Measurements from ENCODE around the gene TMEM74B.
"Not testable (repeated sequence)": the region's sequence is repeated elsewhere in the genome, so short reads cannot be mapped to it uniquely, and the experiment has no call there.

Gene TMEM74B

DNA sequence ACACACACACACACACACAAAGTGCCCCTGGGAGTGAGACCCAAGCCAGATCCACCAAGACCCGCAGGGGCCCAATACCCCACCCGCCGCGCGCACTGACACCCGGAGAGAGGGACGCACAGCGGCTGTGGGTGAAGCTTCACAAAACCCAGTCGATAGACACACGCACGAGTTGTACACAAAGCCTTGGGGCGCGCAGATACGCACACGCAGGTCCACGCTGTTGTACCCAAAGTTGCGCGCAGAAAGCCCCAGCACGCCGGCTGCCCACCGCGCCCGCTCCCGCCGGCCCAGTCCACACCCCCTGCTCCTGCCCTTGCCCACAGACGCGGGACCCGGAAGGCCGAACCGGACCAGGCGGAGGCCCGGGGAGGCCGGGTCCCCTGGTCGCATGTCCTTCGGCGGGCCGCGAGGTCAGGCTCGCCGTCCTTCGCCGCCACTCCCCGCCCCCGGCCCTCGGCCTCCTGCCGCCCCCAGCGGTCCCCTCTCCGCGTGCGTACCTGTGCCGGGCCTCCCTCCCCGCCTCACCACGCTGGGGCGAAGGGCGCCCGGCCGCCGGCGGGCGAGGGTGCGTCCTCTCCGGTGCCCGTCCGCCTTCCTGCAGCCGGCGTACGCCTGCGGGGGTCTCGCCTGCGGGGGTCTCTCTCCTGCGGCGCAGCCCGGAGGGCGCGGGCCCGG lies at the start of gene TMEM74B:
Gene TMEM74B (minus strand): TSS at position 344 of the 678 bp plus-strand sequence. CDS start 1,180 bp downstream, outside the sequence.
- peaks cover 39% of the 10 kb centered on the region for H3K27me3 Mint-ChIP-seq
- peaks cover 13% of the 10 kb centered on the region for H3K4me1 Mint-ChIP-seq
- peak within 1 kb of the TSS; percentile 65 for H3K4me3 Mint-ChIP-seq
- ATAC-seq (replicated peaks; ENCODE audit: extremely low read depth, poor library complexity, severe bottlenecking) = no peak
- H3K36me3 Mint-ChIP-seq (ENCODE audit: insufficient read depth) = no peaks in the 10 kb centered on the region
- no peak for DNase-seq (ENCODE audit: low spot score in 2 of 2)
- no peak within 1 kb of the TSS for H3K27ac Mint-ChIP-seq (ENCODE audit: low read depth)
- no peaks in the 10 kb centered on the region for H3K9me3 Mint-ChIP-seq

DNA sequence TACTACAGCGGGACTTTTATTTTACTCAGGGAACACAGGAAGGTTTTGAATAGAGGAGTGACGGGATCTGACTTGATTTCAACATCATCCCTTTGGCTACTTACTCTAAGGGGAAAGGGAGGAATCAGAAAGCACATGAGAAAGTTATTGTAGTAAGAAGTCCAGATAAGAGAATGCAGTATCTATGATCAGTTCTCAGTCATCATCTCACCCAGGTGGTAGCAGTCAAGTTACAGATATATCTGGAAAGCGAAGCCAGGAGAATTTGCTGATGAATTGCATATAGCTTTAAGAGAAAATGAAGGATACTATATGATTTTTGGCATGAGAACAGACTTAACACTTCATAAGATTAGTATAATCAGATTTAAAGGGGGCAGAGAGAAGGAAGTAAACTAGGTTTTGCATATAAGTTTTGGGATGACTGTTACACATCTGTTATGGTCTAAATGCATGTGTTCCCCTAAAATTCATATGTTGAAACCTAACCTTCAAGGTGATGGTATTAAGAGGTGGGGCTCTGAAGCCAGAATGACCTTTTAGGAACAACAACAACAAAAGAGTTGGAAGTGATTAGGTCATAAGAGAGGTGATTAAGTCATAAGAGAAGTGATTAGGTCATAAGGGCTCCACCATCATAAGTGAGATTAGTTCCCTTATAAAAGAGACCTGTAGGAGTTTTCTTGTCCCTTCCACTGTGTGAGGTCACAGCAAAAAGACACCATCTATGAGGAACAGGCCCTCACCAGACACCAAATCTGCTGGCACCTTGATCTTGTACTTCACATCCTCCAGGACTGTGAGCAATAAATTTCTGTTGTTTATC lies 47.7 kb upstream of the TMEM74B start:
- no peak for ATAC-seq (replicated peaks; ENCODE audit: extremely low read depth, poor library complexity, severe bottlenecking)
- Mint-ChIP-seq H3K4me3 (no peak overlapping the region), H3K9me3 (no peaks in the 10 kb centered on the region)

DNA sequence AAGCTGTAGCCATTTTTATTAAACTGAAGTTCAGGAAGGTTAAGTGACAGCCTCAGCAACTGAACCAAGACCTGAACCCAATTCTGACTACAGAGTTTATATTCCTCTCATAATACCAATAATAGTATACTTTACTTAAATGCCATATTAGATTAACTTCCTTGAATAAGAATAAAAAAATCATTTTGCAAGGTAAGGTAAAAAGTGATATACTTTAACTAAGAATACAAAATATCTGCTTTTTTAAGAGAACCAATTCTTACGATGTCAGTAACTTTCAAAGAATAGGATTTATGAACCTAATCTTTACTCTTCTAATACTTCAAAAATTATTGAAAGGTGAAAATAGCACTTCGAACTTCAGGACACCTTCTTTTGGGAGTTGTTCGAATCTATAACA lies 44.8 kb upstream of the TMEM74B start:
- DNase-seq (ENCODE audit: low spot score in 2 of 2) (no peak), ATAC-seq (replicated peaks; ENCODE audit: extremely low read depth, poor library complexity, severe bottlenecking) (no peak)
- Mint-ChIP-seq H3K4me1 (peaks cover 5% of the 10 kb centered on the region), H3K27ac (ENCODE audit: low read depth) (no peak overlapping the region), H3K4me3 (no peak overlapping the region), H3K27me3 (peaks cover 9% of the 10 kb centered on the region), H3K9me3 (no peaks in the 10 kb centered on the region), H3K36me3 (ENCODE audit: insufficient read depth) (no peaks in the 10 kb centered on the region)

More for the DNA sequence above, 47.7 kb upstream of the TMEM74B start:
- Mint-ChIP-seq H3K36me3 (ENCODE audit: insufficient read depth) (no peaks in the 10 kb centered on the region), H3K27me3 (peaks cover 22% of the 10 kb centered on the region), H3K4me1 (no peaks in the 10 kb centered on the region), H3K27ac (ENCODE audit: low read depth) (no peak overlapping the region)
- no peak for DNase-seq (ENCODE audit: low spot score in 2 of 2)

DNA sequence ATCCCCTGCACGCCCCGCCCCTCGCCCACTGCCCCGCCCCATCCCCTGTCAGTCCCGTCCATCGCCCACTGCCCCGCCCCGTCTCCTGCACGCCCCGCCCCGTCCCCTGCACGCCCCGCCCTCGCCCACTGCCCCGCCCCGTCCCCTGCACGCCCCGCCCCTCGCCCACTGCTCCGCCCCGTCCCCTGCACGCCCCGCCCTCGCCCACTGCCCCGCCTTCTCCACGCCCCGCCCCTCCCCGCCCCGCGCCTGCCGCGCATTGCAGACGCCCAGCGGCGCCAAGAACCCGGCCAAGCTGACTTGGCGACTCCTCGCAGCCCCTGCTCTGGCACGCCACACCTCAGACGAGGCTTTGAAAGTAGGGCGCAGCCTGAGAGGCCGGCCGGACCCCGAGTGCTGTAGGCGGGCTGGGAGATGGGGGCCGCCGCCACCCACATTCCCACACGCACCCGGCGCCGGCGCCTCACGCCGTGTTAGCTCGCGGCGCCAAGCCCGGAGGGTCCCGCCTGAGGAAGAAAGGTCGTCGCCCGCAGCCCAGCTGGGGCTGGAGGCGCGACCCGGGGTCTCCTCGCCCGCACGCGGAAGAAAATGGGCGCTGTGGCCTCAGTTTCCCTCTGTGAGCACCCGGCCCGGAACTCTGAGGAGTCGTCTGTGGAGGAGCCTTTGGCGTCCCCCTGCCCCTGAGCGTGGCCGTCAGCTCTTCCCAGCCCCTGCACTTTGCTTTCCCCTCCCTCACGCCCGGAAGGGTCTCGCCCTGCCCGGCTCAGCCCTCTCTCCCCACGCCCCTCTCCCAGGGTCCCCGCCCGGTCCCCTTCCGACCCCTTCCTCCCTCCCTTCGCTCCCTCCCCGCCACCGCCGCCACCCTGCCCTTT lies 41.2 kb upstream of the TMEM74B start, which contains the start of gene RAD21L1:
Gene RAD21L1 (plus strand): TSS at position 262 of the 872 bp plus-strand sequence. CDS start 2,410 bp downstream, outside the sequence.
- Mint-ChIP-seq H3K4me3 (peak within 1 kb of the TSS; percentile 70), H3K36me3 (ENCODE audit: insufficient read depth) (peaks cover 2% of the 10 kb centered on the region)
- peak; percentile 42 to 43 for DNase-seq (ENCODE audit: low spot score in 2 of 2)

DNA sequence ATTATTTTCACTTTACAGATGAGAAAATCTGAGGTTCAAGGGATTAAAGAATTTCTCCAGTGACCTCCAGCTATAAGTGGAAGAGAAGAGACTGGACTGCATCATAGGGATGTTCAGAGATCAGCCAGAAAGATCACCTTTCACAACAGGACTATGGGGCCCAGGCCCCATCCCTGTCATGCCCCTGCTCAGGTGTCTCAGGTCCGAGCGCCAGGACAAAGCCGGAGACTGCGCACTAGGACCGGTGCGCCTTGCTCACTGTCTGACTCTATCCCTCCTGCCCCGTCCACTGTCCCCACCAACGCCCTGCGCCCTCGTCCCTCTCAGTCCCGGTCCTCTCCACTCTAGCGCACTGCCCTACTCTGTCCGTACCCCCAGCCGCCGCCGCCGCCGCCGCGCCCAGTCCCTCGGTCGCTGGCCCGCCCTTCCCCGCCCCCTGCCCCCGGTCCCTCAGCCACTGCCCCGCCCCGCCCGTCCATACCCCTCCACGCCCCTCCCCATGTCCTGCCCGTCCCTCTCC lies 40.5 kb upstream of the TMEM74B start:
- Mint-ChIP-seq H3K4me3 (peak overlapping the region; percentile 57), H3K27ac (ENCODE audit: low read depth) (no peak overlapping the region), H3K4me1 (peaks cover 5% of the 10 kb centered on the region), H3K9me3 (no peaks in the 10 kb centered on the region), H3K27me3 (peaks cover 9% of the 10 kb centered on the region), H3K36me3 (ENCODE audit: insufficient read depth) (peaks cover 2% of the 10 kb centered on the region)
- DNase-seq (ENCODE audit: low spot score in 2 of 2) = no peak
- peak; percentile 26 for ATAC-seq (replicated peaks; ENCODE audit: extremely low read depth, poor library complexity, severe bottlenecking)

More for the DNA sequence above, 41.2 kb upstream of the TMEM74B start, which contains the start of gene RAD21L1:
- Mint-ChIP-seq H3K4me1 (peaks cover 5% of the 10 kb centered on the region), H3K9me3 (no peaks in the 10 kb centered on the region), H3K27ac (ENCODE audit: low read depth) (no peak within 1 kb of the TSS), H3K27me3 (peaks cover 9% of the 10 kb centered on the region)
- ATAC-seq (replicated peaks; ENCODE audit: extremely low read depth, poor library complexity, severe bottlenecking) = peak; percentile 73

DNA sequence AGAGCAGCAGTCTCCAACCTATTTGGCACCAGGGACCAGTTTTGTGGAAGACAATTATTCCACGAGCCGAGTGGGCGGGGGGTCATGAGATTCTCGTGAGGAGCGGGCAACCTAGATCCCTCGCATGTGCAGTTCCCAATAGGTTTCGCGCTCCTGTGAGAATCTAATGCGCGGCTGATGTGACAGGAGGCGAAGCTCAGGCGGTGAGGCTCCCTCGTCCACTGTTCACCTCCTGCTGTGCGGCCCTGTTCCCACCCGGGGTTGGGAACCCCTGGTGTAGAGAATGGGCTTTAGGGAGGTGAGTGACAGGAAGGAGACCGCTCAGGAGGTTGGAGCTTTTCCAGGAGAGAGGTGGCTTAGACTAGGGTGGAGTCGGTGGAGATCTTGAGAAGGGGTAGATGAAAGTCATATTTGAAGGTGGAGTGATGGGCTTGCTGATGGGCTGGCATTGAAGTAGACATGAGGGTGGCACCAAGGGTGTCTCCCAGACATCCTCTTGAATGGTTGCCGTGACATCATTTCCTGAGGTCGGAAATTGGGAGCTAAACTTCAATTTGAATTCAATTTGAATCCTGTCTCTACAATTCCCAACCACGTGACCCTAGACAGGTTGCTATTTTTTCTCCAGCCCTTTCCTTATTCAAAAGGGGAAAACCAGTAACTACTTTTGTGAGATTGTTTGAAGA lies 39.6 kb upstream of the TMEM74B start:
- Mint-ChIP-seq H3K4me3 (peak overlapping the region; percentile 57), H3K36me3 (ENCODE audit: insufficient read depth) (peaks cover 2% of the 10 kb centered on the region), H3K27ac (ENCODE audit: low read depth) (no peak overlapping the region), H3K4me1 (peaks cover 5% of the 10 kb centered on the region), H3K27me3 (peaks cover 9% of the 10 kb centered on the region), H3K9me3 (no peaks in the 10 kb centered on the region)
- ATAC-seq (replicated peaks; ENCODE audit: extremely low read depth, poor library complexity, severe bottlenecking) (no peak), DNase-seq (ENCODE audit: low spot score in 2 of 2) (no peak)

DNA sequence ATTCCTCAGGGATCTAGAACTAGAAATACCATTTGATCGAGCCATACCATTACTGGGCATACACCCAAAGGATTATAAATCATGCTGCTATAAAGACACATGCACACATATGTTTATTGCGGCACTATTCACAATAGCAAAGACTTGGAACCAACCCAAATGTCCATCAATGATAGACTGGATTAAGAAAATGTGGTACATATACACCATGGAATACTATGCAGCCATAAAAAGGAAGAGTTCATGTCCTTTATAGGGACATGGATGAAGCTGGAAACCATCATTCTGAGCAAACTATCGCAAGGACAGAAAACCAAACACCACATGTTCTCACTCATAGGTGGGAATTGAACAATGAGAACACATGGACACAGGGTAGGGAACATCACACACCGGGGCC lies 38.0 kb upstream of the TMEM74B start:
- H3K27me3 Mint-ChIP-seq = peaks cover 16% of the 10 kb centered on the region
- DNase-seq (ENCODE audit: low spot score in 2 of 2); H3K4me1 Mint-ChIP-seq; ATAC-seq (replicated peaks; ENCODE audit: extremely low read depth, poor library complexity, severe bottlenecking); H3K4me3 Mint-ChIP-seq; H3K27ac Mint-ChIP-seq (ENCODE audit: low read depth); H3K36me3 Mint-ChIP-seq (ENCODE audit: insufficient read depth); H3K9me3 Mint-ChIP-seq: not testable (repeated sequence)

DNA sequence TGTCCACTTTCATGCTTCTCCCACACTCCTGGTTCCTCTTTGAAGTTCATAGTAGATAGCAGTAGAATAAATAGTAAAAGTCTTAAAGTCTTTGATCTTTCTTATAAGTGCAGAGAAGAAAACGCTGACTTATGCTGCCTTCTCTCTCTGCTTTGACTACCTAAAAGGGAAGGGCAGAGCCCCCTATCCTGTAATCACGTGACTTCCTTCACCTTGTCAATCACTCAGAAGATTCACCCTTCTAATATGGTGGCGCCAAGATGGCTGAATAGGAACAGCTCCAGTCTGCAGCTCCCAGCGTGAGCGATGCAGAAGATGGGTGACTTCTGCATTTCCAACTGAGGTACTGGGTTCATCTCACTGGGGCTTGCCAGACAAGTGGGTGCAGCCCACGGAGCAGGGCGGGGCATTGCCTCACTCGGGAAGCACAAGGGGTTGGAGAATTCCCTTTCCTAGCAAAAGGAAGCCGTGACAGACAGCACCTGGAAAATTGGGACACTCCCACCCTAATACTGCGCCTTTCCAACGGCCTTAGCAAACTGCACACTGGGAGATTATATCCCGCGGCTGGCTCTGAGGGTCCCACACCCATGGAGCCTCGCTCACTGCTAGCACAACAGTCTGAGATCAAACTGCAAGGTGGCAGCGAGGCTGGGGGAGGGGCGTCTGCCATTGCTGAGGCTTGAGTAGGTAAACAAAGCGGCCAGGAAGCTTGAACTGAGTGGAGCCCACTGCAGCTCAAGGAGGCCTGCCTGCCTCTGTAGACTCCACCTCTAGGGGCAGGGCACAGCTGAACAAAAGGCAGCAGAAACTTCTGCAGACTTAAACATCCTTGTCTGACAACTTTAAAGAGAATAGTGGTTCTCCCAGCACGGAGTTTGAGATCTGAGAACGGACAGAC lies 32.0 kb upstream of the TMEM74B start:
- peaks cover 66% of the 10 kb centered on the region for H3K27me3 Mint-ChIP-seq
- H3K36me3 Mint-ChIP-seq (ENCODE audit: insufficient read depth); H3K4me1 Mint-ChIP-seq; H3K27ac Mint-ChIP-seq (ENCODE audit: low read depth); H3K4me3 Mint-ChIP-seq; H3K9me3 Mint-ChIP-seq; DNase-seq (ENCODE audit: low spot score in 2 of 2); ATAC-seq (replicated peaks; ENCODE audit: extremely low read depth, poor library complexity, severe bottlenecking): not testable (repeated sequence)

DNA sequence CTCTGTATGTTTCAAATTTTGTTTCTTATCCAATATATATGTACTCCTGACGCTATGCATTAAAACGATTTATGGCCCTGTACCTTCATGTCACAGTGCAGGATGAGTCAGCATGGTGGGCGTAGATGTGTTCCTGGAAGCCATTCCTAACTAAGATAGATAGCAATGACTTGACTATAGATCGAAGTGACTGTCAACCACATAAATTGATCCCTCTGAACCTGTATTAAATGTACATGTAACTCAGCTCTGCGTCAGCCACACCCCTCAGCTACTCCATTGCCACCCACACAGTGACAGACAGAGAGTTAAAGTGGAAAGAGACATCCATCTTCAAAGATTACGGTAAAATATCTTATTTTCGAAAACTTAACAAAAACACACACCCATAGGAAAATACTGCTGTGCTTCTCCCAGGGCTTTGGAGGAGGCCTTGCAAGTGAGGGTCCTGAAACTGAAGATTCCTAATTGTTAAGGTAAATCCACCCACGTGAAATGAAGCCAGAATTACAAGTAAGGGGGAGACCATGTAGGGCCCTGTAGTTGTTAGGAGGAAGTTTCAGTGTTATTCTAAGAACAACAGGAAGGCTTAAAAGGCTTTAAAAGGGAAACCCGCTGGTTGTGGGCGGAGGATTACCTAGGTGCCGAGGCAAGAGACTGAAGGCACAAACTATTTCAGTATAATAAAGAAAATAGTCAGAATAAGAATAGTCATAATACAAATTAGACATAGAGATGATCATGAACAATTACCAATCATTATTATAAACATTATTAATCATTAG lies 30.8 kb upstream of the TMEM74B start:
- H3K27ac Mint-ChIP-seq (ENCODE audit: low read depth) = no peak overlapping the region
- H3K27me3 Mint-ChIP-seq = peaks cover 78% of the 10 kb centered on the region
- no peaks in the 10 kb centered on the region for H3K36me3 Mint-ChIP-seq (ENCODE audit: insufficient read depth)
- H3K4me1 Mint-ChIP-seq = no peaks in the 10 kb centered on the region
- no peaks in the 10 kb centered on the region for H3K9me3 Mint-ChIP-seq
- ATAC-seq (replicated peaks; ENCODE audit: extremely low read depth, poor library complexity, severe bottlenecking) (no peak), DNase-seq (ENCODE audit: low spot score in 2 of 2) (no peak)
- no peak overlapping the region for H3K4me3 Mint-ChIP-seq

DNA sequence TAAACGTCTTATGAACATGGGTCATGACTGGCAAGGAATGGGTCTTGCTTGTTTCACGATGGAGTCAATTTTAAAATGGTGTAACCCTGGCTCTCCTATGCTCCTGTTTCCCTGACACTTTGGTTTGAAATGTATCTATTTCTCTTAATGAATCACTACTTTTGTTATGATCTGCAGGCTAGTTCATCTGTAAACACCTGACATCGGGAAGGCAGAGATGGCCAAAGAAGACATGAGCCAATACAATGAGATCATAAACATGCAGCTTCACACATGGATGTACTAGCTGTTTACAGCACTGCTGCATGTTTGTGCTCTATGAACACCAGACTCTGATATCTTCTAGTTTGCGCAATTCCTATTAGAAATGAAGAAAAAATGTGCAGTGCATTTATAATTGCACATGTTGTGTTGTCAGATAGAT lies 30.1 kb upstream of the TMEM74B start:
- no peak overlapping the region for H3K4me3 Mint-ChIP-seq
- no peaks in the 10 kb centered on the region for H3K36me3 Mint-ChIP-seq (ENCODE audit: insufficient read depth)
- H3K27ac Mint-ChIP-seq (ENCODE audit: low read depth) = no peak overlapping the region
- no peaks in the 10 kb centered on the region for H3K9me3 Mint-ChIP-seq
- peaks cover 85% of the 10 kb centered on the region for H3K27me3 Mint-ChIP-seq
- H3K4me1 Mint-ChIP-seq = no peaks in the 10 kb centered on the region
- ATAC-seq (replicated peaks; ENCODE audit: extremely low read depth, poor library complexity, severe bottlenecking) (no peak), DNase-seq (ENCODE audit: low spot score in 2 of 2) (no peak)

All from central memory CD8-positive, alpha-beta T cell (primary cell).